ENCODE data around the gene SH3GL2. TPM values are rescaled to one million over a fixed set of nuclear protein-coding genes. Genes with fewer than 3 reads are reported as not detected.
A peak's percentile ranks its signal among the peaks of the same experiment; 100 is the strongest.

Gene SH3GL2
- total and polyA plus RNA-seq, 8 donors: 0.47 to 17.3 (median 1.7) TPM

DNA sequence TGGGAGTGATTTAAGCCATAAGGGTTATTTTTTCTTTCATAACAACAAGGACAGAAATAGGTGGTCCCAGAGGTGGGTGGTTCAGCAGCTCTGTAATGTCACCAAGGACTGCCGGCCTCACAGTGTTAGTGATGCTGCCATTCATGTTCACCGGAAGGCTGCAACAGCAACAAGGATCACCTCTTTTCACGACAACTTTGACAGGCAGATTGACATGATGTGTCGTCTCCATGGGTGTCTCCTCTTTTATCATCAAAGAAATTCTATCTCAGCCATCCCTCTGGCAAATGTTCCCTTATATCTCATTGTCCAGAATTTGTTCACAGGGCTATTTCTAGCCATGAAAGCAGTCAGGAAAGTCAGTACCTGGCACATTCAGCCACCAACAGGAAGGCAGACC, 231.5 kb downstream of the SH3GL2 start:
- FAIRE-seq (no peak), ATAC-seq (no peak), DNase-seq (no peak)
- Histone ChIP-seq H3K4me1 (no peaks in the 10 kb centered on the region), H3K36me3 (no peaks in the 10 kb centered on the region), H3K4me3 (no peak overlapping the region), H3K27ac (no peak overlapping the region), H3K27me3 (no peaks in the 10 kb centered on the region), H3K9me3 (no peaks in the 10 kb centered on the region)
- 54 to 59% methylated on average over 4 of the region's 4 CpGs for WGBS, 2 donors
- TF ChIP-seq, protein P1, sequence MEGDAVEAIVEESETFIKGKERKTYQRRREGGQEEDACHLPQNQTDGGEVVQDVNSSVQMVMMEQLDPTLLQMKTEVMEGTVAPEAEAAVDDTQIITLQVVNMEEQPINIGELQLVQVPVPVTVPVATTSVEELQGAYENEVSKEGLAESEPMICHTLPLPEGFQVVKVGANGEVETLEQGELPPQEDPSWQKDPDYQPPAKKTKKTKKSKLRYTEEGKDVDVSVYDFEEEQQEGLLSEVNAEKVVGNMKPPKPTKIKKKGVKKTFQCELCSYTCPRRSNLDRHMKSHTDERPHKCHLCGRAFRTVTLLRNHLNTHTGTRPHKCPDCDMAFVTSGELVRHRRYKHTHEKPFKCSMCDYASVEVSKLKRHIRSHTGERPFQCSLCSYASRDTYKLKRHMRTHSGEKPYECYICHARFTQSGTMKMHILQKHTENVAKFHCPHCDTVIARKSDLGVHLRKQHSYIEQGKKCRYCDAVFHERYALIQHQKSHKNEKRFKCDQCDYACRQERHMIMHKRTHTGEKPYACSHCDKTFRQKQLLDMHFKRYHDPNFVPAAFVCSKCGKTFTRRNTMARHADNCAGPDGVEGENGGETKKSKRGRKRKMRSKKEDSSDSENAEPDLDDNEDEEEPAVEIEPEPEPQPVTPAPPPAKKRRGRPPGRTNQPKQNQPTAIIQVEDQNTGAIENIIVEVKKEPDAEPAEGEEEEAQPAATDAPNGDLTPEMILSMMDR (IDR thresholded peaks at IDR 0.05): no peak
- intact Hi-C loops (cut with DNase I): loop anchor here in 1 of 3 donors (5.0 kb wide), 1 partner anchor 402 kb away; no protein-coding TSS in a partner anchor

DNA sequence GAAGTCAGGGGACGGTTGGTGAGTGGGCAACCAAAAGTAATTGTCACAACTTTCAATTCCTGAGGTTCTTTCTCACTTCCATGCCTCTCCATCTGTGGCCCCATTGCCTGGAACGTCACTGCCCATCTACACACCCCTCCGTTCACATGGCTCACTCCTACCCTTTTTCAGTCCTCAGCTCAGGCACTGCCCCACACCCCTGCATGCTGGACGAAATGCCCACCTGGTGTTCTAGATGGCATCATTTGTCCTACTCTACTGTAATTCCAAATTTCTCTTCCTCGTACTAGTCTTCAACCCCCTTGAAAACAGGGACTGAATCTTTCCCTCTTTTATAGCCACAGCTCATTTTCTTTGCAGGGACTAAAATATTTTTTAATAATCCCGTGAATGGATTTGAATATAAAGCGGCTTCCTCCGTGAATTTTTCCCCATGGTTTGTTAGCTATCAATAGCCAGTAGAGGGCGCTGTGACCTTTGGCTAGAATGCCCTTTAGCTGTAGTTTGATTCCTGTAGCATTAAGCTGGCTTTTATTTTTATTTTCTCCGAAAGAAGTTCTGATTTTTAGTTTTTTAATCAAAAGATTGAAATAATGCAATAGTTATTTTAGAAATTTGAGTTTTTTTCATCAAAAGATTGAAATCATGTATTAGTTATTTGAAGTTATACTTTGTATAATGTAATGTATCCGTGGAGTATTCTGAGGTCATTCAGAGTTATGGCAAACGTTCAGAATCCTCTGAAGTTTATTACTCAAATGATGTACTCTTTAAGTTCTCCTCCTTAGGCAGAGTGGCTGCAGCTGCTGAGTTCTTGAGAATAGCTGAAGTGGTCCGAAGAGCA, 232.1 kb downstream of the SH3GL2 start:
- no peak overlapping the region for H3K27ac ChIP-seq
- no peaks in the 10 kb centered on the region for H3K27me3 ChIP-seq
- 16 to 19% methylated on average over 13 of the region's 13 CpGs for WGBS, 2 donors
- DNase-seq (peak in 4 of 6 donors; percentile 10 to 51 (median 27)), FAIRE-seq (peak; percentile 93), ATAC-seq (peak in 3 of 4 donors; percentile 62 to 71 (median 70))
- no peaks in the 10 kb centered on the region for H3K4me1 ChIP-seq
- intact Hi-C loops (cut with DNase I): loop anchor here in 1 of 3 donors (5.0 kb wide), 1 partner anchor 401 kb away; no protein-coding TSS in a partner anchor
- no peaks in the 10 kb centered on the region for H3K9me3 ChIP-seq
- H3K36me3 ChIP-seq: no peaks in the 10 kb centered on the region
- TF ChIP-seq, protein P1 (IDR thresholded peaks at IDR 0.05): peak; percentile 46 to 79 (median 78)
- H3K4me3 ChIP-seq: no peak overlapping the region

DNA sequence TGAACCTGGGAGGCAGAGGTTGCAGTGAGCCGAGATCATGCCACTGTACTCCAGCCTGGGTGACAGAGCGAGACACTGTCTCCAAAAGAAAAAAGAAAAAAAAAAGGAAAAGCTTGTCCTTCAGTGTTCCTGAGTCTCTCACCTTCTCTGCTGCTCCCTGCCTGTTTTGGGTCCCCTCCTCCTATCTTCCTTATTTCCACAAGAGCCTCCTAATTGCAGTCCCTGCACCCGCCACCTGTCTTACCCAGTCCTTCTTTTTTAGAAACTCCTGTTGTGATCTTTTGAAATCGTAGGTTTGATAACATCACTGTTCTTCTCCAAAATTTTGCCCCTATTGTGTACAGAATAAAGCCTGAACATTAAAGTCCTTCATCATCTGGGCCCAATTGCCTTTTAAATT, 234.9 kb downstream of the SH3GL2 start:
- H3K27me3 ChIP-seq: no peaks in the 10 kb centered on the region
- H3K4me1 ChIP-seq: no peaks in the 10 kb centered on the region
- ATAC-seq: no peak
- WGBS, 2 donors: 62 to 68% methylated on average over 4 of the region's 4 CpGs
- H3K4me3 ChIP-seq: no peak overlapping the region
- no peak for FAIRE-seq
- no peak for DNase-seq
- no peak overlapping the region for H3K27ac ChIP-seq
- no peaks in the 10 kb centered on the region for H3K36me3 ChIP-seq
- H3K9me3 ChIP-seq: no peaks in the 10 kb centered on the region
- intact Hi-C loops (cut with DNase I): loop anchor here in 1 of 3 donors (5.0 kb wide), 1 partner anchor 399 kb away; no protein-coding TSS in a partner anchor
- TF ChIP-seq, protein P1 (IDR thresholded peaks at IDR 0.05): no peak

DNA sequence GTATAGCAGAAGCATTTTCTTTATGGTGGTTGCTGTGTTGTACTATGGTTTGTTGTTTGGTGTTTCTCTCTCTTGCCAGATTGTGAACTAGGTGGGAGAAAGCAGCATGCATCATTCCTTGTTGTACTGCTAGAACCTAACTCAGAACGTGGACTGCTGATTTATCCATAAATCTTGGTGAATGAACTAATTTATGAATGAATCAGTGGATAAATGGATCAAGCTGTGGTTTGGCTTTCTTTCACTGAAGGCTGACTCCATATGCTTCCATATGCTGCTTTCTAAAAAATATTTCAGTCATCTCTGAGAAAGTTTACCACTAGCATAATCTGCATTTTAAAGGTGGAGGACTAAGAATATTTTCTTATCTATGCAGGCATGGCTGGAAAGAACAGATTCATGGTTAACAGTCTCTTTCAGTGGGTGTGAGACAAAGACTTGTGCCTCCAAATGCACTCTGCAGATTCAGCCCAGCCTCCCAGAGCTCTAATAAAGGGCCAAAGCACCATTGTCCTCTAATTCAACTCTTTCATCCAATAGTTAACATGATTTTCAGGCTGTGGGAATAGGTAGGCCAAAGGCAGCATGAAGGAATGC, 237.7 kb downstream of the SH3GL2 start:
- intact Hi-C loops (cut with DNase I): no loop called here
- TF ChIP-seq, protein P1 (IDR thresholded peaks at IDR 0.05): no peak

More for the DNA sequence above, 237.7 kb downstream of the SH3GL2 start:
- Histone ChIP-seq H3K27ac (no peak overlapping the region), H3K4me1 (no peaks in the 10 kb centered on the region), H3K4me3 (no peak overlapping the region), H3K36me3 (no peaks in the 10 kb centered on the region), H3K27me3 (no peaks in the 10 kb centered on the region), H3K9me3 (no peaks in the 10 kb centered on the region)
- DNase-seq (no peak), FAIRE-seq (no peak), ATAC-seq (no peak)
- WGBS, 2 donors: 31 to 54% methylated on average over 1 of the region's 1 CpG
